Prostate gland (tissue), 2 donors: Measurements from ENCODE around the gene RTN4RL1.

ENCODE experiments used
- POLR2AphosphoS5 ChIP-seq: sonication (generic); formaldehyde crosslinking; IDR thresholded peaks from one replicate; pipeline ENCODE4 v1.6.1; 2017; ENCODE audit warnings: antibody characterized with exemption
- TF ChIP-seq, protein P1 (sequence below), 4 experiments: fragments of 200-600 bp in 2 of 4; fragments of 450-650 bp in 2 of 4; sonication (generic) in 2 of 4; IDR thresholded peaks; 1 replicate in 3 of 4; 2 replicates in 1 of 4; pipeline ENCODE4 v1.5.1; 2016 to 2019; ENCODE audit warnings: antibody characterized with exemption in 4 of 4, mild to moderate bottlenecking in 2 of 4, moderate library complexity in 2 of 4

DNA sequence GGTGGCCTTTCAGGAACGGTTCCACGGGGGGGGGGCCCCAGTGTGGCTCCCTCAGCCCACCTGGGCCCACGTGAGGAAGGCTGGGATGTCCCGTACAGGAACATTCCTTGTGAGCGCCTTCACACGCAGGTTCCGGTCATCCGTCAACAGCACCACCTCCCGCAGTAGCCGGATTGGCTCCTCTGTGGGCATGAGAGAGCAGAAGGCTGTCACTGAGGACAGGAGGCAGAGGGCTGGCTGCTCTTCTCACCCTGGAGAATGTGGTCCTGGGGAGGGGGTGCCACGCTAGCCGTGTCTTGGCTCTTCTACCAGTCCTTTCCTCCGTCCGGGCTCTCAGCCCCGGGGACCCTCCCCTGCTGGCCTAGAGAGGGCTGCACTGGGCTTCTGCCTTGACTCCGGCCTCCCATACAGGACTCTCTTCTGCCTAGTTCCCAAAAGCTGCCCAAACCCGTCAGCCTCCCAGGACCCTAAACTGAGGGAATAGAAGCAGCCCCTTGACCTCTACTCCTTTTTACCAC is 36.4 kb upstream of the RTN4RL1 start:
- TF ChIP-seq, protein P1, sequence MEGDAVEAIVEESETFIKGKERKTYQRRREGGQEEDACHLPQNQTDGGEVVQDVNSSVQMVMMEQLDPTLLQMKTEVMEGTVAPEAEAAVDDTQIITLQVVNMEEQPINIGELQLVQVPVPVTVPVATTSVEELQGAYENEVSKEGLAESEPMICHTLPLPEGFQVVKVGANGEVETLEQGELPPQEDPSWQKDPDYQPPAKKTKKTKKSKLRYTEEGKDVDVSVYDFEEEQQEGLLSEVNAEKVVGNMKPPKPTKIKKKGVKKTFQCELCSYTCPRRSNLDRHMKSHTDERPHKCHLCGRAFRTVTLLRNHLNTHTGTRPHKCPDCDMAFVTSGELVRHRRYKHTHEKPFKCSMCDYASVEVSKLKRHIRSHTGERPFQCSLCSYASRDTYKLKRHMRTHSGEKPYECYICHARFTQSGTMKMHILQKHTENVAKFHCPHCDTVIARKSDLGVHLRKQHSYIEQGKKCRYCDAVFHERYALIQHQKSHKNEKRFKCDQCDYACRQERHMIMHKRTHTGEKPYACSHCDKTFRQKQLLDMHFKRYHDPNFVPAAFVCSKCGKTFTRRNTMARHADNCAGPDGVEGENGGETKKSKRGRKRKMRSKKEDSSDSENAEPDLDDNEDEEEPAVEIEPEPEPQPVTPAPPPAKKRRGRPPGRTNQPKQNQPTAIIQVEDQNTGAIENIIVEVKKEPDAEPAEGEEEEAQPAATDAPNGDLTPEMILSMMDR (IDR thresholded peaks at IDR 0.05), result no peak
- no peak for TF ChIP-seq POLR2AphosphoS5
